GM21526 (cell line): ENCODE results near the gene PEMT.
"Not testable (repeated sequence)": the region's sequence is repeated elsewhere in the genome, so short reads cannot be mapped to it uniquely, and the experiment has no call there.

Source experiments
- ATAC-seq: cut with Tn5 transposase; IDR thresholded peaks from one replicate; pipeline ENCODE4 v1.9.1; 2021; ENCODE audit warnings: moderate library complexity; ENCODE audit not compliant: unreplicated experiment, low FRiP score

Gene PEMT, protein sequence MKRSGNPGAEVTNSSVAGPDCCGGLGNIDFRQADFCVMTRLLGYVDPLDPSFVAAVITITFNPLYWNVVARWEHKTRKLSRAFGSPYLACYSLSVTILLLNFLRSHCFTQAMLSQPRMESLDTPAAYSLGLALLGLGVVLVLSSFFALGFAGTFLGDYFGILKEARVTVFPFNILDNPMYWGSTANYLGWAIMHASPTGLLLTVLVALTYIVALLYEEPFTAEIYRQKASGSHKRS

DNA sequence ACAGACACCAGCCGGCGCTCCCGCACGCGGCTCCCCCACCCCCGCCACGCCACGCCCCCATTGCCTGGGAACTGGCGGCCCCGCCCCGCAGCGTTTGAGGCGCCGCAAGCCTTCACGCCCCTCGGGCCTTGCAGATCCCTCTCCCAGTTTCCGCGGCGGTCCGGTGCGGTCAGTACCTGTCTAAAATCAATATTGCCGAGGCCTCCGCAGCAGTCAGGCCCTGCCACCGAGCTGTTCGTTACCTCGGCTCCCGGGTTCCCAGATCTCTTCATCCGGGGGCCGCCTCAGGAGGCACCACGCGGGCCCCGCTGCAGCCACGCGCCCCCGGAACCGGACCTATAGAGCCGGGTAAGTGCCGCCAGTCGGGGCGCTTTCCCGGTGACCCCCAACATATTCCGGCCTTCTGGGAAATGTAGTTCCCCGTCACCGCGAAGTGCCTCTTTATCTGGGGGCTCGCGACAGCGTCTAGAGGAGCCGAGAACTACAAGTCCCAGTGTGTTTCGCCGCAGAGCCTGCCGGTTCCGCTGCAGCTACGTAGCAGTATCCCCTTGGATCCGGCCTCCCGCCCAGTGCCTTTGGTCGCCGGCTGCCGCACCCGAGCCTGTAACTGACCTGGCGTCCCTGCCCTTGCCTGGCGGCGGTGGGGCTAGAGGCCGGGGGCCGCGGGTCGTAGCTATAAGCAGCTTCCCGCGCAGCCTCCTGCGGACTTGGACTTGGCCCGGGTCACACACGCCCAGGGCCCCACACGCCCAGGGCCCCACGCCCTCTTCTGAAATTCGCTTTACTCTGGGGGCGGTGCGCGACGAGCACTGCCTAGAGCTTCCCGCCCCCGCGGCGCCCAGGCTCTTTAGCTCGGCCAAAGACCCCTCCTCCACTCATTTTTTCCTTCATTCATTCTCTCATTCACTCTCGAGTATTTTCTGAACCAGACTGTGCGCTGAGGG is at the start of gene PEMT:
Gene PEMT (minus strand): TSS at position 354 of the 944 bp plus-strand sequence. CDS start 82 bp downstream, at position 272.
- ATAC-seq, result peak; percentile 92

DNA sequence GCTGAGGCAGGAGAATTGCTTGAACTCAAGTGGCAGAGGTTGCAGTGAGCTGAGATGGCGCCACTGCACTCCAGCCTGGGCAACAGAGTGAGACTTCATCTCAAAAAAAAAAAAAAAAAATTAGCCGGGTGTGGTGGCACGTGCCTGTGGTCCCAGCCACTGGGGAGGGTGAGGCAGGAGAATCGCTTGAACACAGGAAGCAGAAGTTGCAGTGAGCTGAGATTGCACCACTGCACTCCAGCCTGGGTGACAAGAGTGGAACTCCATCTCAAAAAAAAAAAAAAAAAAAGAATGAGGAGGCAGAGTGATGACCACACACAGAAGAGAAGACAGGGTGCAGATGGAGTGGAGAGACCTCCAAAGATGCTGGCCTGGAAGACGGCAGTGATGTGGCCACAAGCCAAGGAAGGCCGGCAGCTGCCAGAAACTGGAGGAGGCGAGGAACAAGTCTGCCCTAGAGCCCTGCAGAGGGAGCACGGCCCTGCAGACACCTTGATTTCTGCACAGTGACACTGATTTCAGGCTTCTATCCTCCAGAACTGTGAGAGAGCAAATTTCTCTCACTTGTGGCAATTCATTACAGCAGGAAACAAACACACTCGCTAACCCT is 48.3 kb upstream of the PEMT start:
- ATAC-seq, result not testable (repeated sequence)

DNA sequence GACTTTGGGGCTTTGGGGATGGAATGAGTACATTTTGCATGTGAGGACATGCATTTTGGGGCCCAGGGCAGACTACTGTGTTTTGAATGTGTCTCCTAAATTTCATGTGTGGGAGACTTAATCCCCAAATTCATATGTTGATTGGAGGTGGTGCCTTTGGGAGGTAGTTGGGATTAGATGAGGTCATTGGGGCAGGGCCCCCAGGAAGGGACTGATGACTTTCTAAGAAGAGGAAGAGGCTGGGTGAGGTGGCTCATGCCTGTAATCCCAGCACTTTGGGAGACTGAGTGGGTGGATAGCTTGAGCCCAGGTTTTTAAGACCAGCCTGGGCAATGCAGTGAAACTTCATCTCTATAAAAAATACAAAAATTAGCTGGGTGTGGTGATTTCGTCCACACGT is 47.0 kb upstream of the PEMT start:
- ATAC-seq, result no peak

DNA sequence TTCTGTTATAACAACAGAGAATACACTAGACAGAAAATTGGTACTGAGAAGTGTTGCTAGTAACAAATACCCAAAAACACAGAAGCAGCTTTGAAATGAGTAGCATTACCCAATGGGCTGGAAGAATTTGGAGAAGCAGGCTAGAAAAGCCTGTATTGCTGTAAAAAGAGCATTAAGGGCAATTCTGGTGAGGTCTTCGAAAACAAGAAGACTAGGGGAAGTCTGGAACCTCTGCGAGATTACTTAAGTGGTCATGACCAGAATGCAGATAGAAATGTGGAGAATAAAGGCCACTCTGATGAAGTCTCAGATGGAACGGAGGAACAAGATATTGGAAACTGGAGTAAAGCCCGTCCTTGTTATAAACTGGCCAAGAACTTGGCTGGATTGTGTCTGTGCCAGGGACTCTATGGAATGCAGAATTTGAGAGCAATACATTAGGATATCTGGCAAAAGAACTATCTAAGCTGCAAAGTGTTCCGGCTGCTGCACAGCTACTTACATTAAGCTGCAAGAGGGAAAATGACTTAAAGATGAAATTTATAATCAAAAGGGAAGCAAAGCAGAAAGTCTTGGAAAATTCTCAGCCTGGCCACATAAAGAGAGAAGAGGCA is 44.9 kb upstream of the PEMT start:
- no peak for ATAC-seq

DNA sequence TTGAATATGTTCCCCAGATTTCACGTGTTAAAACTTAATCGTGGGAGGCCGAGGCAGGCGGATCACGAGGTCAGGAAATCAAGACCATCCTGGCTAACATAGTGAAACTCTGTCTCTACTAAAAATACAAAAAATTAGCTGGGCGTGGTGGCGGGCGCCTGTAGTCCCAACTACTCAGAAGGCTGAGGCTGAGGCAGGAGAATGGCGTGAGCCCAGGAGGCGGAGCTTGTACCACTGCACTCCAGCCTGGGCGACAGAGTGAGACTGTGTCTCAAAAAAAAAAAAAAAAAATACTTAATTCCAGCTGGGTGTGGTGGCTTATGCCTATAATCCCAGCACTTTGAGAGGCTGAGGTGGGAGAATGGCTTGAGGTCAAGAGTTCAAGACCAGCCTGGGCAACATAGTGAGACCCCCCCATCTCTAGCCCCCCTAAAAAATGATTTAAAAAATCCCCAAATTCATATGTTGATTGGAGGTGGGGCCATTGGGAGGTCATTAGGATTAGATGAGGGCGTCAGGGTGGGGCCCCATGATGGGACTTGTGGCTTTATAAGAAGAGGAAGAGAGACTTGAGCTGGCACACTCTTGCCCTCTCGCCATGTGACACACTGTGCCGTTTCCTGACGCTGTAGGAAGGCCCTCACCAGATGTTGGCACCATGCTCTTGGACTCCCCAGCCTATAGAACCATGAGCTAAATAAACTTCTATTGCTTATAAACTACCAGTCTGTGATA is 44.2 kb upstream of the PEMT start:
- not testable (repeated sequence) for ATAC-seq

DNA sequence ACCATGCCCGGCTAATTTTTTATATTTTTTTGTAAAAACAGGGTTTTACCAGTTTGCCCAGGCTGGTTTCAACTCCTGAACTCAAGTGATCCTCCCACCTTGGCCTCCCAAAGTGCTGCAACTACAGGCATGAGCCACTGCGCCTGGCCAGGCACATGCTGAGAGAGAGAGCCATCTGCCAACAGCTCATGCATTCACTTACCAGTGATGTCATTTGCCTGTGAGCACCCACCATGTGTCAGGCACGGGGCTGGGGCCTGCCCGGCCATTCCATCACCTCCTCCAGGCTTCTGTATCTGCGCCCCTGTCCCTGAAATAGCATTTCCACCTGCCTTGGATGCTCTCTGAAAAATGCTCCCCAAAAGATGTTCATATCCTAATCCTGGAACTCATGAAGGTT is 43.6 kb upstream of the PEMT start:
- no peak for ATAC-seq

DNA sequence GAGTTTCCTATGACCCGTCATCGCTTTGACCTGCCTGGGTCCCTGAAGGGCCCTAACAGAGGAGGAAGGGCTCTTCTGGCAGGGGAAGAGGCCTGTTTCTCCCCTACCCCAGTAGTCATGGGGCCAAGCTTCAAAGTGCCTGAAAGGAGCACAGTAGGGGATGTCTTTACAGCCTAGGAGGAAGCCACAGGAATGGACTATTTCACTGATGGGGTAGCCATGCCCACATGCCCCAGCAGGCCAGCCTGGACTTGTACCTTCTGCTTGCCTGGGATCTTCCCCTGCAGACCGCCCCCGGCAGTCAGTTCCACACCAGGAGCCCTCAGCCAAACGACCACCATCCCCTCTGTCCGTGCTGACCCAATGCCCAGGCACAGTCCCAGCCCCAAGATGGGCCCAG is 41.8 kb upstream of the PEMT start:
- ATAC-seq, result no peak

DNA sequence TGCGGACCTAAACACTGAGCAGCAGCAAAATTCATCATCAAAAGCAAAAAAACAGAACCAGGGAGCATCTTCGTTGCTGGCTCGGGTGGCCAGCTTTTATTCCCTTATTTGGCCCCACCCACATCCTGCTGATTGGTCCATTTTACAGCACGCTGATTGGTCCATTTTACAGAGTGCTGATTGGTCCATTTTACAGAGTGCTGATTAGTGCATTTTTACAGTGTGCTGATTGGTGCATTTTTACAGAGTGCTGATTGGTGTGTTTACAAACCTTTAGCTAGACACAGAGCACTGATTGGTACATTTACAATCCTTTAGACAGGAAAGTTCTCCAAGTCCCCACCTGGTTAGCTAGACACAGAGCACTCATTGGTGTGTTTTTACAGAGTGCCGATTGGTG is 41.2 kb upstream of the PEMT start:
- not testable (repeated sequence) for ATAC-seq

DNA sequence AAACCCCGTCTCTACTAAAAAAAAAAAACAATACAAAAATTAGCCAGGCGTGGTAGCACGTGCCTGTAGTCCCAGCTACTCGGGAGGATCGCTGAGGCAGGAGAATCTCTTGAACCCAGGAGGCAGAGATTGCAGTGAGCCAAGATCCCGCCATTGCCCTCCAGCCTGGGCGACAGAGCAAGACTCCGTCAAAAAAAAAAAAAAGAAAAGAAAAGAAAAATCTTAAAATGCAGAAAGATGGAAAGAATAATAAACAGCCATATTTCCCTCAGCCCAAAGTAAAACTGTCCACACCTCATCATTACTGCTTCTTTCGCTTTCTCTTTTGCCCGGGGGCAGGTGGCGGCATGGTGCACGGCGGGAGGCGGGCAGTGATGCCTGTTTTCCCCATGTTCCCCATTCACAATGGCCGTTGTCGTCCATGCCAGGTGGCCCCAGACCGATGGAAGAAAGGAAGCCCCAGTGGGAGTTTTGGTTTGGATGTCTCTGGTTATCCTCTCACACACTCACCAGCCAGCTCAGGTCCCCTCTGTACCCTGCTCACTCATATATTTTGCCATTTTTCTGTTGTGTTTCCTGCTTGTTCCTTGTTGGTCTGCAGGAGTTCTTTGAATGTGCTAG is 37.0 kb upstream of the PEMT start:
- no peak for ATAC-seq

DNA sequence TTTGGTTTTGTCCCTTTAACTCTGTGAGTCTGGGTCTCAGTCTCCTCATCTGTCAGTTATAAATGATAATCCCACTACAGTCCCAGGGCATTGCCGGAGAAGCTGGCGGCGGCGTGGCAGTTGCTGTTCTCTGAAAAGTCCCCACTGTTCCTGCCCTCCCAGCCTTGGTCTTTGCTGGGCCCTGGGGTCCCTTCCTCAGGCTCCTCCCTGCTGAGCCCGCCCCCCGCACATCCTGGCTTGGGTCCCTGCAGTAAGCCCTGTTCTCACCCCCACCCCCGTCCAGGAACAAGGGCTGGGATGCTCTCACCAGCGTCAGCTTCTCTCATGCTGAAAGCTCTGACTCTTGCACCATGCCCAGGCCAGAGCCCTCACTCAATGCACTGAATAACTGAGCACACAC is 35.3 kb upstream of the PEMT start:
- ATAC-seq, result no peak

DNA sequence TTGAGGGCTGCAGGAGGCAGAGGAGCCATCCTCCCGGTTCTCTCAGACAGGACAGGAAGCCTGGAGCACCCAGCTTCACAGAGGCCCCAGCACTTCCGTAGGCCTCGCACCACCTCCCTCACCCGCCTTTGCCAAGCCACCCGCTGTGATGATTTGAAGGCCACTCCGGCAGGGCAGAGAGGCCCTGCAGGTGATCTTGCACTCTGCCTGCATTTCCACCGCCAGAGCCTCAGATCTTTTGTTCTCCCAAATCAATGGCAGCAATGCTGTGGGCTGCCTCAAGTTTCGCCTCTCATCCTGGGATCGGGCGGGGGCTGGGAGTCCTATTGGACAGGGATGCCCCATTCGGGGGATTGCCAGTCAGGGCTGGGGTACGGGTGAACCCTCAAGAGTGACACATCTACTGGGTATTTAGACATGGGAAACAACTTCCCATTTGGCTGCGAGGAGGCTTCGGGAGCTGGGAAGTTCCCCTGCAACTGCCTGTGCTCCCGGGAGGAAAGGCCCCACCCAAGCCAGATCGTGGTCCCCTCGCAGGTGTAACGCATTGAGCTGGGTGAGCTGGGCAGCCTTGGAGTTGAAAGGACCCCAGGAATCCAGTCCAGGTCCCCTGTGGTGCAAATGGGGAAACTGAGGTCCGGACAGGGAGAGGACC is 34.8 kb upstream of the PEMT start:
- no peak for ATAC-seq

DNA sequence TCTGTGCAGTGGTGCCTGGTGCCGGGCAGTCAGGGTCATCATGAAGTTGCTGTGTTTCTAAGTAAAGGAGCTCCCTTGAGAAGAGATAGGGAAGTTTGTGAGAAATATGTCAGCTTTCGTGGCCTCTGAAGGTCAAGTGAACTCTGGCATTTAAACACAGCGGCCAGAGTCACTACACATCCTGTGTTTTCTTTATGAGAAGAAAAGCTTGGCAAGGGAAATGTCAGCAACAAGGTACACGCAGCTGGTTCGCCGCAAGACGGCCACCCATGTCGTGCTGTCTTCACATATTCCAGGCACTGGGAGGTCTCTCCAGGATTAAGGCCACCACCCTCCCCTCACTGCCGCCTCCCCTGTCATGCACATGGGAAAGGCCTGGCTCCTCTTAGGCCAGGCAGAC is 33.2 kb upstream of the PEMT start:
- ATAC-seq, result no peak

DNA sequence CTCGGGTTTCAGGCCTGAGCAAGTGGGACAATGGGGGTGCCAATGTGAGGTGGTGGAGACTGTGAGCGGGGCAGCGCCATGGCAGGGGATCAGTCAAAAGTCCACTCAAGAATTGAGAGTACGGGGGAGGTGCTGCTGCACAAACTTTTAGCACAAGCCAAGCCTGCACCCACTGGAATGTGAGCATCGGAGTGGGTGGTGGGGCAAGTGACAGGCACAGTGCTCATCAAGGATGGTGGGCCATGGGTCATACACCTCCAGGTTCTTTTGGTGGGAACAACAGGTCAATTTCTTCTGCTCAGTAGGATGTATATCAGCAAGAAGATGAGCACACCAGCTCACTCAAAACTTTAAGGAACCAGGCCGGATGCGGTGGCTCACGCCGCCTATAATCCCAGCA is 32.4 kb upstream of the PEMT start:
- ATAC-seq, result no peak

DNA sequence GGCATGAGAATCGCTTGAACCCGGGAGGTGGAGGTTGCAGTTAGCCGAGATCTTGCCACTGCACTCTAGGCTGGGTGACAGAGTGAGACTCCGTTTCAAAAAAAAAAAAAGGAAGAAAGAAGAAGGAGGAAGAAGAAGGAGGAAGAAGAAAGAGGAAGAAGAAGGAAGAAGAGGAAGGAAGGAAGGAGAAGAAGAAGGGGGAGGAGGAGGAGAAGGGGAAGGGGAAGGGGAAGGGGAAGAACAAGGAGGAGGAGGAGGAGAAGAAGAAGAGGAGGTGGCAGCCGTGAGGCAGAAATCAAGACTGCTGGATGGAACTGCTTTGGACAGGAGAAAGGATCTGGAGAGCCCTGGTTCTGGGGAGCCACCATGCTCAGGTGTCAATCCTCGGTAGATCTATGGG is 29.7 kb upstream of the PEMT start:
- ATAC-seq, result no peak

DNA sequence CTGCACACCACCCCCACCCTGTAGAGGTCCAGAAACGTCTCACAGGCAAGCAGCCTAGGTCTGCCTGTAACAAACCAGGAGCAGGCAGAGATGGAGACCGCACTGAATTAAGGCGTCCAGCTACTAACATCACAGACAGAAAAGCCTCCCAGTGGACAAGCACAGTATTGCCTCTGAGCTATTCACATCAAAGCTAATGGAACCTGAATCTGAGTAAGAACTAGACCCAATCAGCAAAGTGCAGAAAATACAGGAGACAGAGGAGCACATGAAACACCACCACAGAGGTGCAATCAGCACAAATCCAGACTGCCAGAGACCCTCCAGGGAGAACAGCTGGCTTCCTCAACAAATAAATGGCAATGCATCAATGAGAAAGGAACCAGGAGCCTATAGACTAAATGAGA is 22.2 kb upstream of the PEMT start:
- ATAC-seq, result no peak

DNA sequence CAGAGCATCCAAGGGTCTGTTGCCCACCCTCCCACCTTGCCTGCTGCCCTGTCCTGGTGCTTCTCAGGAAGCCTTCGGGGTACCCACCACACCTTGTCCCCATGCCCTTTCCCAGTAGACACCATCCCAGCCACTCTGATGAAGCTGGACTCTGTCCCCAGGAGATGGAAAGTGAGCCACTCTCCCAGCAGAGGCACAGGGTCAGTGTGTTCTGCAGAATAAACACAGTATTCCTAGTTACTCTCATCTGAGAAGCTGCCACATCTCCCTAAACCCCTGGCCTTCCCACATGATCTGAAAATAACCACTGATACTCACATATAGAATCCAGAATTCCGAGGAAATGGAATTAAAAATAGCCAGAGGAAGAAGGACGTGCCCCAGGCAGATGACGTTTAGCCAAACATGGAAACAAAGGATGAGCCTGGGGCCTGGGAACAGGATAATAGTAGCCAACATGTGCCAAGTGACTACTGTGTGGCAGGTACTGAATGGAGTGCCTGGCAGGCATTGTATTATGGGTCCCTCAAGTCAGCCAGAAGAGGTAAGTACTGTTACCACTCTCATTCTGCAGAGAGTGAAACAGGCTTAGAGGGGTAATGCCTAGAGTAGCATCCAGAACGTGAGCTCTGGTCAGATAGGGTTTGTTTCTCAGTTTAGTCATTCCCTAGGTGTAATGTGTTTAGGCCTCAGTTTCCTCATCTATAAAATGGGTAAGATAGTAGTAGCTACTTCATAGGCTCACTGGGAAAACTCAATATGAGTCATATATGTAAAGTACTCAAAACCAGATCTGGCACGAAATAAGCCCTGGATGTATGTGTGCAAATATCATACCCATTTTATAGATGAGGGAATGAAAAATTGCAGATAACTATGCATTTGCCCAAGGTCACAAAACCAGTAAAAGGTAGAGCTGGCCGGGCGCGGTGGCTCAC is 20.8 kb upstream of the PEMT start:
- ATAC-seq, result no peak

DNA sequence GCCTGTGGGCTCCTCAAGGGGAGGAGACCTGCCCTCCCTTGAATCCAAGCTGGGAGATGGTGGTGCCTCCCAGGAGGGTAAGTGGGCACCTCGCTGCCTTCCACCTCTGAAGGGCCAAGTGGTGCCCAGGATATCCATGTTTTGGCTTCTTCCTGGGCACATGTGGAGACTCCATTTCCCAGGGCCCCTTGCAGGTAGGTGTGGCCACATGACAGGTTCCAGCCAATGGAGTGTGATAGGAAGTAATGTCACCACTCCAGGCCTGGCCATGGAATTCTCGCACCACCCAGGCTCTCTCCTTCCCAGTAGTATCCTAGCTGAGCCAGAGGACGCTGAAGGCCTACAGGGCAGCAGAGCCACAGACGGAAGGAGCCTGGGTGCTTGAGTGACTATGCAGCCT is 17.6 kb upstream of the PEMT start:
- no peak for ATAC-seq

DNA sequence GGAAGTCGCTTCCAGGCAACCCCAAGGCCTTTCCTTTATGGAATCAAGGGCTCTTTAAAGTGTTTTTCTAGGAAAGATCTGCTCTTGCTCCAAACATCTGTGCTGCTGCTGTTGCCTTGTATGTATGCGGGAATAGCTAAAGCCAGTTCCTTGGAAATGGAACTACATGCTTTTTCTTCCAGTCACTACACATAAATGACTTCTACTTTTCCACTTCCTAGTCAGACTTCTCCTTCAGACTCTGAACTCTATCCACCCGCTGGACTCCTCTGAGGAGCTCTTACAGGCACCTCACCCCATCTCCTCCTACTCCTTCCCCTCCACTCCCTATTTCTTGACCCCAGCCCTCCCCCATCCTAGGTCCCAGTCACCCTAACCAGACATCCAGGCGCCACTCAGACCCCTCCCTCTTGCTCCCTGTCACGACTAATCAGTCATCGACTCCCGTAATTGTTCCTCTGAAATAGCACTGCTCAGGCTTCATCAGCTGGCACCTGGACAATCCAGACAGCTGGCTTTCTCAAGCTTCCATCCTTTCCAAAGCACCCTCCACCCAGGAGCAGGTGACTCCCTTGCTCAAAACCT is 15.0 kb upstream of the PEMT start:
- no peak for ATAC-seq
